HCT116 (cell line): Measurements from ENCODE around the gene CFAP45. TPM values are rescaled to one million over a fixed set of nuclear protein-coding genes. Genes with fewer than 3 reads are reported as not detected.

ENCODE experiments used
- ATAC-seq: fragments of 200-7000 bp; cut with Tn5 transposase; 2 replicates; pipeline ENCODE4 v1.9.1; 2020; ENCODE audit warnings: mild to moderate bottlenecking, moderate library complexity
- BruUV-seq: library from RNA; stranded (reverse); fragments of 400-500 nt; replicated peaks from 2 replicates; lab custom pipeline; 2021; lab: Mats Ljungman, UMichigan
- CTCF ChIA-PET: fragments of 300-600 bp; sonication (Branson Sonifier 250); formaldehyde crosslinking; loops from one replicate; lab custom pipeline; 2021; ENCODE audit warnings: antibody characterized with exemption; lab: Charles Lee
- POLR2A ChIA-PET: fragments of 300-600, 350-600 bp; sonication (Branson Sonifier 250); formaldehyde crosslinking; loops from one replicate; lab custom pipeline; 2021; ENCODE audit warnings: antibody characterized with exemption; lab: Charles Lee
- RAD21 ChIA-PET, 2 experiments: fragments of 300-600 bp; sonication (Branson Sonifier 250); formaldehyde crosslinking; loops; one replicate each; lab custom pipeline; 2023; ENCODE audit warnings: low total read pairs in 2 of 2; ENCODE audit not compliant: uncharacterized antibody in 2 of 2, unreplicated experiment in 2 of 2, low non-redundant PET in 1 of 2; lab: Charles Lee
- DNase-seq: peaks from one replicate; pipeline ENCODE4 v3.0.0-alpha.2; 2010; ENCODE audit warnings: low read depth, low spot score
- H2AFZ ChIP-seq: fragments of 200-600 bp; shearing (Covaris generic), sonication (generic); 2 replicates; pipeline ENCODE4 v1.6.1; 2017; ENCODE audit warnings: low read depth, mixed run types, mixed read lengths, antibody characterized with exemption, low read length; ENCODE audit not compliant: poor library complexity, severe bottlenecking
- H3K27ac ChIP-seq: 2 replicates; pipeline ENCODE4 v1.5.1; 2012; ENCODE audit warnings: low read depth, low read length
- H3K27me3 ChIP-seq: fragments of 200-600 bp; sonication (generic); 2 replicates; pipeline ENCODE4 v1.6.1; 2016; ENCODE audit warnings: mixed run types, low read length, mixed read lengths; ENCODE audit not compliant: insufficient read depth
- H3K36me3 ChIP-seq, 2 experiments: fragments of 200-500 bp in 1 of 2; fragments of 200-600 bp in 1 of 2; sonication (Bioruptor generic) in 1 of 2; sonication (generic) in 1 of 2; 2 replicates each; pipeline versions ENCODE4 v1.5.1 to v1.6.1; 2014 to 2016; ENCODE audit warnings: low read length in 2 of 2, inconsistent platforms in 1 of 2, mixed read lengths in 1 of 2, mixed run types in 1 of 2; ENCODE audit not compliant: insufficient read depth in 2 of 2, control insufficient read depth in 1 of 2
- H3K4me1 ChIP-seq, 2 experiments: fragments of 200-600 bp in 1 of 2; sonication (generic) in 1 of 2; 2 replicates each; pipeline versions ENCODE4 v1.5.1 to v1.6.1; 2012 to 2017; ENCODE audit warnings: low read length in 2 of 2, inconsistent platforms in 1 of 2, mild to moderate bottlenecking in 1 of 2, mixed read lengths in 1 of 2, mixed run types in 1 of 2, moderate library complexity in 1 of 2; ENCODE audit not compliant: insufficient read depth in 2 of 2, control insufficient read depth in 1 of 2
- H3K4me2 ChIP-seq: fragments of 200-600 bp; sonication (generic); 2 replicates; pipeline ENCODE4 v1.6.1; 2017; ENCODE audit warnings: mixed run types, low read length, mixed read lengths
- H3K4me3 ChIP-seq, 2 experiments: fragments of 200-600 bp in 1 of 2; sonication (generic) in 1 of 2; replicated peaks in 1 of 2; 2 replicates each; pipeline ENCODE4 v1.5.1; 2011 to 2016; ENCODE audit warnings: low read length in 2 of 2, control low read depth in 1 of 2, low read depth in 1 of 2, mild to moderate bottlenecking in 1 of 2, mixed read lengths in 1 of 2, mixed run types in 1 of 2
- H3K79me2 ChIP-seq: fragments of 200-600 bp; sonication (generic); 2 replicates; pipeline ENCODE4 v1.6.1; 2017; ENCODE audit warnings: mild to moderate bottlenecking, mixed run types, low read length, moderate library complexity, mixed read lengths; ENCODE audit not compliant: insufficient read depth
- H3K9ac ChIP-seq: fragments of 200-600 bp; sonication (generic); 2 replicates; pipeline ENCODE4 v1.6.1; 2016; ENCODE audit warnings: low read length, mixed read lengths
- H3K9me2 ChIP-seq: fragments of 200-600 bp; sonication (generic), shearing (Covaris generic); 2 replicates; pipeline ENCODE4 v1.6.1; 2017; ENCODE audit warnings: mixed run types, mild to moderate bottlenecking, moderate library complexity; ENCODE audit not compliant: insufficient read depth
- H3K9me3 ChIP-seq, 2 experiments: fragments of 200-500 bp in 1 of 2; fragments of 200-600 bp in 1 of 2; sonication (Bioruptor generic) in 1 of 2; sonication (generic) in 1 of 2; 2 replicates each; pipeline ENCODE4 v1.6.1; 2014 to 2017; ENCODE audit warnings: low read length in 2 of 2, mixed read lengths in 2 of 2, inconsistent platforms in 1 of 2, low read depth in 1 of 2, mild to moderate bottlenecking in 1 of 2, mixed run types in 1 of 2, moderate library complexity in 1 of 2; ENCODE audit not compliant: control insufficient read depth in 1 of 2, insufficient read depth in 1 of 2
- H4K20me1 ChIP-seq: fragments of 200-600 bp; sonication (generic), shearing (Covaris generic); 2 replicates; pipeline ENCODE4 v1.6.1; 2017; ENCODE audit warnings: mixed run types, mild to moderate bottlenecking, moderate library complexity; ENCODE audit not compliant: insufficient read depth
- EGR1 ChIP-seq: IDR thresholded peaks from 2 replicates; pipeline ENCODE4 v1.6.1; 2012; ENCODE audit warnings: low read depth
- ELF1 ChIP-seq: IDR thresholded peaks from 2 replicates; pipeline ENCODE4 v1.6.1; 2012; ENCODE audit warnings: low read depth, borderline replicate concordance
- EZH2 ChIP-seq: fragments of 200-600 bp; sonication (generic); IDR thresholded peaks from 2 replicates; pipeline ENCODE4 v1.6.1; 2017; ENCODE audit warnings: antibody characterized with exemption, mixed run types
- EZH2phosphoT487 ChIP-seq: fragments of 200-600 bp; IDR thresholded peaks from 2 replicates; pipeline ENCODE4 v1.6.1; 2018; ENCODE audit warnings: antibody characterized with exemption, borderline replicate concordance
- MAX ChIP-seq: IDR thresholded peaks from 2 replicates; pipeline ENCODE4 v1.6.1; 2012
- POLR2AphosphoS5 ChIP-seq: IDR thresholded peaks from 2 replicates; pipeline ENCODE4 v1.6.1; 2011; ENCODE audit warnings: mild to moderate bottlenecking, low read depth, low read length, moderate library complexity
- REST ChIP-seq: IDR thresholded peaks from 2 replicates; pipeline ENCODE4 v1.6.1; 2012; ENCODE audit warnings: low read depth
- SIN3A ChIP-seq: IDR thresholded peaks from 2 replicates; pipeline ENCODE4 v1.6.1; 2012; ENCODE audit warnings: low read depth
- SP1 ChIP-seq: IDR thresholded peaks from 2 replicates; pipeline ENCODE4 v1.6.1; 2012; ENCODE audit warnings: low read depth
- ZBTB33 ChIP-seq: IDR thresholded peaks from 2 replicates; pipeline ENCODE4 v1.6.1; 2011; ENCODE audit warnings: mild to moderate bottlenecking, low read length, moderate library complexity; ENCODE audit not compliant: insufficient replicate concordance; ENCODE audit errors: extremely low read depth
- ZFX ChIP-seq: fragments of 450-650 bp; IDR thresholded peaks from 2 replicates; pipeline ENCODE4 v1.6.1; 2017
- ZNF274 ChIP-seq: fragments of 200-500 bp; sonication (Bioruptor generic); IDR thresholded peaks from 2 replicates; pipeline ENCODE4 v1.6.1; 2014; ENCODE audit warnings: mild to moderate bottlenecking, low read depth, low read length, inconsistent platforms
- intact Hi-C: fragments of 100-400 bp; cut with micrococcal nuclease; formaldehyde crosslinking; loops from 2 replicates; pipeline ENCODE4 v1.10.0; 2022
- total RNA-seq: library from RNA; stranded (reverse); gene quantifications from one replicate; pipeline ENCODE4 v1.2.1, GENCODE V29; 2021; ENCODE audit not compliant: unreplicated experiment

Gene CFAP45
- total RNA-seq, 1 experiment from 2014 or later: 0.59 TPM

- Histone ChIP-seq H4K20me1 (no peaks in the 10 kb centered on the region; the same call in 1 of the 2 replicates), H3K27ac (no peak overlapping the region; the same call in 1 of the 2 replicates), H3K9me2 (no peaks in the 10 kb centered on the region), H3K4me2 (peak overlapping the region; percentile 93), H3K9ac (0 out of 2 replicates have a peak overlapping the region, but pooled peaks have one; percentile 87), H3K9me3 (no peaks in the 10 kb centered on the region), H3K4me1 (peaks cover 21 to 44% of the 10 kb centered on the region in 2 experiments), H3K36me3 (peaks cover 7 to 14% of the 10 kb centered on the region in 2 experiments; a peak in 2 of 4 replicates), H3K79me2 (peaks cover 36% of the 10 kb centered on the region), H2AFZ (no peak overlapping the region), H3K4me3 (no peak overlapping the region), H3K27me3 (no peaks in the 10 kb centered on the region)
- TF ChIP-seq POLR2AphosphoS5 (no peak), EGR1 (no peak), ZFX (no peak), SIN3A (no peak), SP1 (no peak)
- DNase-seq (no peak), ATAC-seq (no peak)
- RAD21 ChIA-PET: no interaction called here
- BruUV-seq: no TSS peak
- intact Hi-C loops: no loop called here
- CTCF ChIA-PET: no interaction called here
- POLR2A ChIA-PET: no interaction called here
These were observed 22.7 kb upstream of the CFAP45 start for GRCh38 chr1:159922511-159923202.

GRCh38 chr1:159921700-159922504 is 21.9 kb upstream of the CFAP45 start:
- H3K4me1 ChIP-seq: peaks cover 21 to 48% of the 10 kb centered on the region in 2 experiments
- no peak overlapping the region for H3K27ac ChIP-seq
- H3K79me2 ChIP-seq: peaks cover 36% of the 10 kb centered on the region
- ChIA-PET POLR2A (no interaction called here), CTCF (no interaction called here), RAD21 (no interaction called here)
- H4K20me1 ChIP-seq: no peaks in the 10 kb centered on the region; the same call in 1 of the 2 replicates
- TF ChIP-seq EZH2 (no peak), REST (no peak), ZBTB33 (no peak), ZNF274 (no peak), MAX (no peak), ELF1 (no peak), EZH2phosphoT487 (no peak), SIN3A (no peak)
- H3K9me3 ChIP-seq: no peaks in the 10 kb centered on the region
- H3K4me3 ChIP-seq: no peak overlapping the region
- H3K4me2 ChIP-seq: 0 out of 2 replicates have a peak overlapping the region, but pooled peaks have one; percentile 93
- no peaks in the 10 kb centered on the region for H3K9me2 ChIP-seq
- no peak overlapping the region for H2AFZ ChIP-seq
- no peak for DNase-seq
- no TSS peak for BruUV-seq
- no peak overlapping the region for H3K9ac ChIP-seq
- intact Hi-C loops: no loop called here
- ATAC-seq: no peak
- peaks cover 7 to 14% of the 10 kb centered on the region in 2 experiments; a peak in 2 of 4 replicates for H3K36me3 ChIP-seq
- no peaks in the 10 kb centered on the region for H3K27me3 ChIP-seq
